Measurements from ENCODE around the gene MPPED1.

MPPED1 gene

DNA sequence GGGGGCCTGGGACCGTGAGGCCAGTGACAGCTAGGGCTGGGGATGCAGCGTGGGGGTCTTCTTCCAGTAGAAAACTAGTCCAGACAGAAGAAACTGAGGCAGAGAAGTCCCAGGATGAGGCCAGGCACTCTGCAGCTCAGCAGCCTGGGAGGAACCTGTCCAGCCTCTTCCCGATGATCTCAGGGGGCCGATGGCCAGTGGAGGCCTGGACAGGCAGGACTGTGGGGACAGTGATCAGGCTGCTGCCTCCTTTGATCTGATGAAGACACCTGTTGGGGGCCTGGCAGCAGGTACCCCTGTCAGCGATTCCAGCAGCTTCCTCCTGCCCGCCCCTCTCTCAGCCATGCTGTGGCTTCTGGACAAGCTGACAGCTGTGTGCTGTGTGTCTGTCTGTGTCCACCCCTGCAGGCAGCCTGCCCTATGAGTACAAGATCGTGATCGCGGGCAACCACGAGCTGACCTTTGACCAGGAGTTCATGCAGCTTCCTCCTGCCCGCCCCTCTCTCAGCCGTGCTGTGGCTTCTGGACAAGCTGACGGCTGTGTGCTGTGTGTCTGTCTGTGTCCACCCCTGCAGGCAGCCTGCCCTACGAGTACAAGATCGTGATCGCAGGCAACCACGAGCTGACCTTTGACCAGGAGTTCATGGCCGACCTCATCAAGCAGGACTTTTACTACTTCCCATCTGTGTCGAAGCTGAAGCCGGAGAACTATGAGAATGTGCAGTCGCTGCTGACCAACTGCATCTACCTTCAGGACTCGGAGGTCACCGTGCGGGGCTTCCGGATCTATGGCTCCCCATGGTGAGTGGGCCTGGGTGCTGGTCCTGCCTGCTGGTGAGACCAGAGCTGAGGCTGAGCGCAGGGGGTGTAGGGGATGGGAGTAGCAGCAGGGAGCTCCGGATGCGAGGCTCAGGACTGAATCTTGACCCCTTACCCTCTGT lies 62.6 kb downstream of the MPPED1 start:
- no peak for DNase-seq (ENCODE audit: extremely low read depth in 1 of 2, low read depth in 1 of 2)

DNA sequence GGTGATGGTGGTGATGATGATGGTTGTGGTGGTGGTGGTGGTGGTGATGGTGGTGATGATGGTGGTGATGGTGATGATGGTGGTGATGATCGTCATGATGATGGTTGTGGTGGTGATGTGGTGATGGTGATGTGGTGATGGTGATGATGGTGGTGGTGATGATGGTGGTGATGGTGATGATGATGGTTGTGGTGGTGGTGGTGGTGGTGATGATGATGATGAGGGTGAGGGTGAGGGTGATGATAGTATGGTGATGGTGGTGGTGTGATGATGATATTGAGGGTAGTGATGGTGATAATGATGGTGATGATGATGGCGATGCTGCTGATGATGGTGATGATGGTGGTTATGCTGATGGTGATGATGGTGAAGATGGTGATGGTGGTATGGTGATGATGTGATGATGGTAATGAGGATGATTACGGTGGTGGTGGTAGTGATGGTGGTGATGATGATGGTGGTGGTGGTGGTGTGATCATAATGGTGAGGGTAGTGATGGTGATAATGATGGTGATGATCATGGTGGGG lies 63.8 kb downstream of the MPPED1 start:
- DNase-seq (ENCODE audit: extremely low read depth in 1 of 2, low read depth in 1 of 2): no peak

DNA sequence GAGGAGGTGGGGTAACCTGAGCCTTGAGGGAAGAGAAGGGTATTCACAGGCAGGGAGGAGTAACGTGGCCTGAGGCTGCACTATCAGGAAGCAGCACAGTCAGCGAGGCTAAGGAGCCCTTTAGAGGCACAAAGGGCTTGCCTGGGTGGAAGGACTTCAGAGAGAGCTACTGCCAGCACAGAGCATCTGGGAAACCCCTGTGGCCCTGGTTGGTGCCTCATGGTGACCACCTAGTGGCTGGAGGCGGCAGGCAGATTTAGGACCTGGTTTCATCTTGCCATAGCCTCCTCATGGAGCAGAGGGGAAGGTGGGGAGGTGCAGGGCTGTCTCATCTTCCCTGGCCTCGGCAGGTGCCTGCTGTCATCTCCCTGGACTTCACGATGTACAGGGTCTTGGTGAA lies 64.5 kb downstream of the MPPED1 start:
- DNase-seq (ENCODE audit: extremely low read depth in 1 of 2, low read depth in 1 of 2): no peak

DNA sequence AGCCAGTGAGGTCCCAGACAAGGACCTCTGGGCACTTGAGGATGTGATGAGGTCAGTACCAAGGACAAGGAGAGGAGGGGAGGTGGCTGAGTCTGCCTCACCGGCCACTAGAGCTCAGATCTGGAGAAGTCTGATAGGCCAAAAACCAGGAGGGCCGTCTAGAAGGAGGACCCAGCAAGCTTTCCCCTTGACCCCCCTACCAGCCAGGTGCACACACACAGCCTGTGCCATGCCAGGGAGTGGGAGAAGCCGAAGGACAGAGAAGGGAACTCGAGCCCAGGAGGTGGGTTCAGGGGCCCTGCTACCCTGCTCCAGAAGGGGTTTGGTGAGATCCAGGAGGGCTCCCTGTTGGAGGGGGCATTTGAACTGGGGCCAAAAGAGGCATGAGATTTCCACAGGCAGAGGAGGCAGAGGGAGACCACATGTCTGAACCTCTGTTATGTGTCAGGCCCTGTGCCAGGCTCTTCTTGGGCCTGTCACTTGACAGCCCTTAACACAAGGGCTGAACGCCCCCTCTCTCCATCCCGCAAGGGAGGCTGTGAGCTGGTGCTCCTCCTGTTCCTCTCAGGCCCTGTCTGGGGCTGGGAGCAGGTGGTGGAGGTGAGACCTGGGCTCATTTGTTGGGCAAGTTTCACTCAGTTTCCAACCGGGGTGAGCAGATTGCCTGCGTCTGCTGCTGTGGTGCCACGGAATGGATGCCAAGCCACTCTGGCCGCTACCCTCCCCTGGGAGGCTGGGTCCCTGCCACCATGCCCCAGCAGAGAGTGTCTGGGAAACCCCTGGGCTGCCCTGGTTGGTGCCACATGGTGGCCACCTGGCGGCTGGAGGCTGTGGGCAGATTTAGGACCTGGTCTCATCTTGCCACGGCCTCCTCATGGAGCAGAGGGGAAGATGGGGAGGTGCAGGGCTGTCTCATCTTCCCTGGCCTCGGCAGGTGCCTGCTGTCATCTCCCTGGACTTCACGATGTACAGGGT lies 65.2 kb downstream of the MPPED1 start:
- DNase-seq (ENCODE audit: extremely low read depth in 1 of 2, low read depth in 1 of 2): no peak

DNA sequence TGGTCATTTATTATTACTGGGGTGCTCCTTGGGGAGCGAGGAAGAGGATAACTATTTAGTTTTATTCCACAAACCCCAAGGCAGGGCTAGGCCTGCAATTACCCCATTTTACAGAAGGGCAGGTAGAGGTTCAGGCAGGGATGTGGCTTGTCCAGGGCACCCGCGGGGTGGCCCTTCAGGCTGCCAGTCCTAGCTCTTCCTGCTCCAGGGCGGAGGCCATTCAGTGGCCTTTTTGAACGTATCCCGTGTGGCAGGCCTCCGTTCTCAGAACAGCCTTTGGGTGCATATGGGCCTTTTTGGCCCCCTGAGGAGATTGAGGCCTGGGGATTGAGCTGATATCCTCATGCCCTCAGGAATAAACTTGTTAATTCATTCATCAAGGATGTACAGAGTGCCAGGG lies 66.2 kb downstream of the MPPED1 start:
- DNase-seq (ENCODE audit: extremely low read depth in 1 of 2, low read depth in 1 of 2): no peak

- no peak for DNase-seq (ENCODE audit: extremely low read depth in 1 of 2, low read depth in 1 of 2)
Measured at GRCh38 chr22:43478621-43479300, 66.9 kb downstream of the MPPED1 start.

DNA sequence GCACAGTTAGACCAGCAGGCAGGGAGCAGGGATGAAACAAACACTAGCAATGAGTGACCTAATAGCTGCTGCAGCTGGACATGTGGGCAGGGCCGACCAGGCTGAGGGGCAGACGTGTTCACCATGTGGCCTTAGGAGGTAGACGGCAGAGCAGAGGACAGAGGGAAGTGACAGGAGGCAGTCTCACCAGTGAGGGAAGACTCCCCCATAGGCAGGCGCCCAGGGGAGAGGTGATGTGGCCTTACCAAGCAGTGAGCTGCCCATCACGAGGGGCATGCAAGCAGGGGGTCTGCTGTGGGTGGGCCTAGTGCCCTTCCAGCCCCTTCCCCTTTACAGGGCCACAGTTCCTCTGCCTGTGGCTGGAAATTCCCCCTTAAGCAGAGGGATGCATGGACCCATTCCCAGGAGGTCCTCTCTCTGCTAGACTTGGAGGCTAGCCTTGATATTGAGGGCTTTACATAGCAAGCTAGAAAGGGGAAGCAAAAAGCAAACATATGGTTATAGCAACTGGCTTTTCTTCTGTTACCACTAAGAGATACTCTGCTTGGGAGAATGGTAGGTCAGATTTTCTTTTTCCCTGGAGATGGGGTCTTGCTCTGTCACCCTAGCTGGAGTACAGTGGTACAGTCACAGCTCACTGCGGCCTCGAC lies 67.6 kb downstream of the MPPED1 start:
- DNase-seq (ENCODE audit: extremely low read depth in 1 of 2, low read depth in 1 of 2): no peak

DNA sequence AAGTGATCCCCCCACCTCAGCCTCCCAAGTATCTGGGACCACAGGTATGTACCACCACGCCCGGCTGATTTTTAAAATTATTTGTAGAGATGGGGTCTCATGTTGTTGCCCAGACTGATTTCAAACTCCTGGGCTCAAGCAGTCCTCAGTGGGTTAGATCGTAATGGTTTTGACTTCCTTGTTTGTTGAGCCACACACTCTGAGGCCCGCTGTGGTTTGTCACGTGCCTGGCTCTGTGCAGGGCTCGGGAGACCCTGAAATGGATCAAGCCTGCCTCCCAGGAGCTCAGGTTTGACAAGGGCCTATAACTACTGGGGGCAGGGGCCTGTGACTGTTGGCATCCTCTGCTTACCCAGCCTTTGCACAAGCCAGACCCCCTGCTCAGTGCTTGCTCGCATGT lies 68.1 kb downstream of the MPPED1 start:
- DNase-seq (ENCODE audit: extremely low read depth in 1 of 2, low read depth in 1 of 2): no peak

GRCh38 chr22:43481568-43482317 lies 69.9 kb downstream of the MPPED1 start:
- DNase-seq (ENCODE audit: extremely low read depth in 1 of 2, low read depth in 1 of 2): peak in 1 of 2 donors; percentile 18

- DNase-seq (ENCODE audit: extremely low read depth in 1 of 2, low read depth in 1 of 2): no peak
Measured at GRCh38 chr22:43482318-43482625, 70.5 kb downstream of the MPPED1 start.

DNA sequence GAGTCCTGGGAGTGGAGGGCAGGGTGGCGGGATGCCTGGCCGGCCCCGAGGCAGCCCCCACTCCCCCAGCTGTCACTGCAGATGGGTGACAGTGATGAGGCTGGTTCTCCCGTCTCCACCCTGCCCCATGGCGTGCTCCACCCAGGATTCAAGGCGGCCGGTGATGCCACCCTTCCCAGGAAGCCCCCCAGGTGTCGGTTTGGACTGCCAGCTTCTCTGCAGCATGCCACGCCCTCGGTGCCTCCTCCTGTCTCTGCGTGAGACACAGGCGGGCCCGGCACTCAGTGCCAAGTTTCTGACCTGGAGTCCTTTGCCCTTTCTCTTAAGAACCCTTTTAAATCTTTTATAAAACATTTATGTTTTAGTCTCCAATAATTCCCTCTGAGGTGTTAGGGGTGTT lies 71.5 kb downstream of the MPPED1 start:
- no peak for DNase-seq (ENCODE audit: extremely low read depth in 1 of 2, low read depth in 1 of 2)

GRCh38 chr22:43483669-43484068 lies 71.9 kb downstream of the MPPED1 start:
- no peak for DNase-seq (ENCODE audit: extremely low read depth in 1 of 2, low read depth in 1 of 2)

- DNase-seq (ENCODE audit: extremely low read depth in 1 of 2, low read depth in 1 of 2): no peak
Measured at GRCh38 chr22:43484227-43484626, 72.4 kb downstream of the MPPED1 start.

DNA sequence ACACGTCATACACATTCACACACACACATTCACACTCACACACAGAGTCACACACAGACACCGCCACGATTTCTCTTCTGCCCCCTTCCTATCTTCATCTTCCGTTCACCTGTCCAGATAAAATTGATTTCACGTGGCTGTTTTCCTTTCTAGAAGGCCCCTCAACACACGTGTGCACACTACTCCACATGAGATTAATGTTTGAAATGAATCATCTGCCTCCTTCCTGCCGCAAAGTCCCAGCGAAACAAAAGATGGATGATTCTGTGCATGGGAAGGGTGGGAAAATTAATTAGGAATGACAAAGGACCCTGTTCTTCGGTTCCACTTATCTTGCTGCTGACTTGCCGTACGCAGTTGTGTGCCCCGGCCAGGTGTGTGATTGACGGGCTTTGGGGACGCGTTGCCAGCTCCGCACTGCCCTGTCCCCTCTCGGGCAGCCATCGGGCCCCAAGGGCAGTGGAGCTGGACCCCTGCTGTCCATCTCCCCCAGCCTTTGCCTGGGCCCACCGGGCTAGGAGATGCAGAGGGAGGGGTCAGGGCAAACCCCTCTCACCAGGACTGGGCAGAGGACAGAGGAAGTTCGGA lies 73.8 kb downstream of the MPPED1 start:
- DNase-seq (ENCODE audit: extremely low read depth in 1 of 2, low read depth in 1 of 2): no peak

DNA sequence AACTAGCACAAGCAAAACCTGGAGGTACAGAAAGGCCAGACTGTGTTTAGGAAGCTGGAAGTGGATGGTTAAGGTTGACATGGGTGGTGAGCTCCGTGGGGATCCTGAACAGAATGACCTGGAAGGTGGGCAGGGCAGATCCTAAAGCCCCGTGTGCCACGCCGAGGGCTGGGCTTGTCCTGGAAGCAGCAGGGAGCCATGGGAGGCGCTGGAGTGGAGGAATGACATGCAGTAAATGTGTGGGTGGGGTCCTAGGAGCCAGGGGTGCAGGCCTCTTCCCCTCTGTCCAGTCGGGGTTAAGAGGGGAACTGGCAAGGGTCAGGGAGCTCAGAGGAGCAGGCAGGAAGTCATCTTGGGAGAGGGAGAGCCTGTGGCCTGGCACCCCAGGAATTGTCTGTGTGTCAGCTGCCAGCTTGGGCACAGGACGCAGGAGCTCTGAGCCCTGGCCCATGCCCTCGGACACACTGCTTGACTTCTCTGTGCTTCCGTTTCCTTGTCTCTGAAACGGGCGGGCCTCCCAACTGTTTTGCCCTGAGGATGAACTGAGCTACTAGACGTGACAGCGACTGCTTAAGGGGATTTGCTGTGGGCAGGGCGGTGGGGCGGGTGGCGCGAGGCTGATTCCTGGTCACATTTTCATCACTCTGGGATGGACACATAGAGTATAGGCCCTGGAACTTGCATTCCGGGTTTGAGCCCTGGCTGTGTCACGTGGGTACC lies 75.7 kb downstream of the MPPED1 start:
- no peak for DNase-seq (ENCODE audit: extremely low read depth in 1 of 2, low read depth in 1 of 2)

DNA sequence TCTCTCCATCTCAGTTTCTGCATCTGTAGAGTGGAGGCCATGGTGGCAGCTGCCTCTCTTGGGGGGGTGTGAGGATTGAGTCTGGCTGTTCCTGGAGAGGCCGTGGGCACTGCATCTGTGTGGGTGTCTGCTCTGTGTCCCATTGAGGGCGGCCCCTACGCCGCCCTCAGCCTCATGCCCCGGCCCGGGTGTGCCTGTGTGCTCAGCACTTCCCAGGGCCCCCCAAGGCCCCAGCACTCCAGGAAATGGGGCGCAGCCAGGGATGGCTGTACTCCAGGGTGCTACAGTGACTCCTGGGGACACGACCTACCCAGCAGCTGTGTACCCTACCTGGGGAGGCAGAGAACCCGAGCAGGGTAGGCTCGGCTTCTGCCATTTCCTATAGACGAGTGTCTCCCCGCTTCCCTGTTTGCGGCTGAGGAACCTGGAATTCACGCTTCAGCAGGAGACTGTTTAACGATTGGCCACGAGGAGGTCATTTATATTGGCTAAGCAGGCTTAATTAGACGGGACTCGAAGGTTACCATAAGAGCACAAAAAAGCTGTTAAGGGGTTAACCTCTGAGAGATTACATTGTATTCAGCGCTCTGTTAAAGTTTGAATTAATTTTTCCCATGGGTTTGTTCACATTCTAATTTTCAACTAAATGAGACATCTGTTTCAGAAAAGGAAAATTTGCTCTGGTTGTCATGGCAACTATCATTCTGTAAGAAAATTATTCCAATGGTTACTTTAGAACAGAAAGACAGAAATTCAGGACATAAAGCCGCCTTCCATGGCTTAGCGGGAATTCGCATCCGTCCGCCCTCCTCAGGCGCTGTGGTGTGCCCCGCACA lies 76.4 kb downstream of the MPPED1 start:
- DNase-seq (ENCODE audit: extremely low read depth in 1 of 2, low read depth in 1 of 2): no peak

DNA sequence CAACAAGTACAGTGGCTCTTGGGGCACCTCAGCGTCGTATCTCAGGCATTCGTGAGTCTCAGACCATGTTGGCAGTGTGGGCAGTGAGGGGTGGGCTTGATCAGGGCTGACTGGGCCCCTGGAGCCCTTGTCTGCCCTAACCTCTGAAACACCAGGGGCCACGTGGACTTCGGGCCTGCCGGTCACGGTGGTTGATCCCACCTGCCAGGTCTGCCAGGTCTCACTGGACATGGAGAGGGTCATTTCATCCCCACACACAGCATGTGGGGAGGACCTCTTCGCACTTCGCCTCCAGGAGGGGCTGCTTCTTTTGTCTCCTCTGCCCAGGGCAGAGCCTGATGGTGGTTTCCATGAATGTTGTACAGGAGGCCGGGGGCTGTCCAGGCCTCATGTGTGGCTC lies 77.1 kb downstream of the MPPED1 start:
- no peak for DNase-seq (ENCODE audit: extremely low read depth in 1 of 2, low read depth in 1 of 2)

GRCh38 chr22:43490311-43490710 lies 78.5 kb downstream of the MPPED1 start:
- DNase-seq (ENCODE audit: extremely low read depth in 1 of 2, low read depth in 1 of 2): no peak
